Measurements from ENCODE around the gene DUSP16. TPM values are rescaled to one million over a fixed set of nuclear protein-coding genes. Genes with fewer than 3 reads are reported as not detected.

Gene DUSP16
- total and polyA plus RNA-seq, 2 of the 8 experiments (the other 6 are each of a cell fraction or from before 2014, with no cell fraction given), result 31.6 to 55.9 TPM

GRCh38 chr12:12562585-12563261, at the start of gene DUSP16 (continued):
- no peak for TF ChIP-seq SAP30 (IDR thresholded peaks at IDR 0.05; ENCODE audit: insufficient read depth, insufficient replicate concordance, low read length)
- TF ChIP-seq NANOG (IDR thresholded peaks at IDR 0.05; ENCODE audit: insufficient read depth, low read depth, low read length, poor library complexity, severe bottlenecking), result no peak
- no peak for TF ChIP-seq JUN (IDR thresholded peaks at IDR 0.05; ENCODE audit: low read depth, low read length)
- TF ChIP-seq EP300 (IDR thresholded peaks at IDR 0.05; ENCODE audit: borderline replicate concordance in 1 of 2, low read depth in 2 of 2, low read length in 2 of 2), result no peak
- TF ChIP-seq POLR2A (IDR thresholded peaks at IDR 0.05; ENCODE audit: control extremely low read depth in 1 of 2, low read depth in 2 of 2, low read length in 2 of 2), result peak; percentile 63 to 70; a peak in 2 of 3 replicates
- TF ChIP-seq USF2 (IDR thresholded peaks at IDR 0.05; ENCODE audit: low read length), result no peak
- no peak for TF ChIP-seq EGR1 (IDR thresholded peaks at IDR 0.05; ENCODE audit: borderline replicate concordance, low read depth, low read length)
- peak; percentile 67; the same call in 1 of the 2 replicates for TF ChIP-seq RBBP5 (IDR thresholded peaks at IDR 0.05; ENCODE audit: borderline replicate concordance, low read depth, low read length)
- TF ChIP-seq CHD1 (IDR thresholded peaks at IDR 0.05; ENCODE audit: low read depth, low read length), result no peak
- TF ChIP-seq YY1 (IDR thresholded peaks at IDR 0.05; ENCODE audit: low read depth, low read length), result no peak
- TF ChIP-seq CBX5 (IDR thresholded peaks at IDR 0.05; ENCODE audit: low read depth, low read length), result no peak
- no peak for TF ChIP-seq KDM1A (IDR thresholded peaks at IDR 0.05; ENCODE audit: borderline replicate concordance, low read length)
- TF ChIP-seq RAD21 (IDR thresholded peaks at IDR 0.05 in 1 of 2, conservative IDR thresholded peaks at IDR 0.05 in 1 of 2; ENCODE audit: low read depth in 2 of 2, low read length in 2 of 2), result no peak
- TF ChIP-seq SP2 (IDR thresholded peaks at IDR 0.05; ENCODE audit: low read length), result no peak
- TF ChIP-seq SP1 (IDR thresholded peaks at IDR 0.05; ENCODE audit: low read depth, low read length), result no peak
